Measurements from ENCODE around the gene NUDT16L1.

GRCh38 chr16:4663777-4664465 is 29.4 kb upstream of the NUDT16L1 start:
- TF ChIP-seq, protein P1, sequence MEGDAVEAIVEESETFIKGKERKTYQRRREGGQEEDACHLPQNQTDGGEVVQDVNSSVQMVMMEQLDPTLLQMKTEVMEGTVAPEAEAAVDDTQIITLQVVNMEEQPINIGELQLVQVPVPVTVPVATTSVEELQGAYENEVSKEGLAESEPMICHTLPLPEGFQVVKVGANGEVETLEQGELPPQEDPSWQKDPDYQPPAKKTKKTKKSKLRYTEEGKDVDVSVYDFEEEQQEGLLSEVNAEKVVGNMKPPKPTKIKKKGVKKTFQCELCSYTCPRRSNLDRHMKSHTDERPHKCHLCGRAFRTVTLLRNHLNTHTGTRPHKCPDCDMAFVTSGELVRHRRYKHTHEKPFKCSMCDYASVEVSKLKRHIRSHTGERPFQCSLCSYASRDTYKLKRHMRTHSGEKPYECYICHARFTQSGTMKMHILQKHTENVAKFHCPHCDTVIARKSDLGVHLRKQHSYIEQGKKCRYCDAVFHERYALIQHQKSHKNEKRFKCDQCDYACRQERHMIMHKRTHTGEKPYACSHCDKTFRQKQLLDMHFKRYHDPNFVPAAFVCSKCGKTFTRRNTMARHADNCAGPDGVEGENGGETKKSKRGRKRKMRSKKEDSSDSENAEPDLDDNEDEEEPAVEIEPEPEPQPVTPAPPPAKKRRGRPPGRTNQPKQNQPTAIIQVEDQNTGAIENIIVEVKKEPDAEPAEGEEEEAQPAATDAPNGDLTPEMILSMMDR (IDR thresholded peaks at IDR 0.05) = no peak
- TF ChIP-seq JUND (IDR thresholded peaks at IDR 0.05) = no peak
- no peak for TF ChIP-seq ELF1 (IDR thresholded peaks at IDR 0.05)
- no peak for TF ChIP-seq SMC3 (IDR thresholded peaks at IDR 0.05; ENCODE audit: low read depth, low read length)
- no peak for TF ChIP-seq TAF1 (IDR thresholded peaks at IDR 0.05; ENCODE audit: borderline replicate concordance, low read depth, low read length)
- no peak for TF ChIP-seq GATA2 (CRISPR knock-in tag; IDR thresholded peaks at IDR 0.05)
- TF ChIP-seq EP300 (IDR thresholded peaks at IDR 0.05; ENCODE audit: borderline replicate concordance in 1 of 2, low read depth in 1 of 2, low read length in 1 of 2) = no peak
- no peak for TF ChIP-seq RCOR1 (IDR thresholded peaks at IDR 0.05; ENCODE audit: low read length)
- TF ChIP-seq SIN3A (IDR thresholded peaks at IDR 0.05; ENCODE audit: borderline replicate concordance, low read depth, low read length) = no peak
- TF ChIP-seq POLR2AphosphoS5 (IDR thresholded peaks at IDR 0.05; ENCODE audit: low read depth, low read length) = no peak
